ENCODE data around the gene CETN3.

CETN3 gene

GRCh38 chr5:90386099-90386710 lies 23.4 kb downstream of the CETN3 start:
- H3K27ac ChIP-seq (ENCODE audit: poor library complexity, severe bottlenecking) = no peak overlapping the region
- TF ChIP-seq, protein P1, sequence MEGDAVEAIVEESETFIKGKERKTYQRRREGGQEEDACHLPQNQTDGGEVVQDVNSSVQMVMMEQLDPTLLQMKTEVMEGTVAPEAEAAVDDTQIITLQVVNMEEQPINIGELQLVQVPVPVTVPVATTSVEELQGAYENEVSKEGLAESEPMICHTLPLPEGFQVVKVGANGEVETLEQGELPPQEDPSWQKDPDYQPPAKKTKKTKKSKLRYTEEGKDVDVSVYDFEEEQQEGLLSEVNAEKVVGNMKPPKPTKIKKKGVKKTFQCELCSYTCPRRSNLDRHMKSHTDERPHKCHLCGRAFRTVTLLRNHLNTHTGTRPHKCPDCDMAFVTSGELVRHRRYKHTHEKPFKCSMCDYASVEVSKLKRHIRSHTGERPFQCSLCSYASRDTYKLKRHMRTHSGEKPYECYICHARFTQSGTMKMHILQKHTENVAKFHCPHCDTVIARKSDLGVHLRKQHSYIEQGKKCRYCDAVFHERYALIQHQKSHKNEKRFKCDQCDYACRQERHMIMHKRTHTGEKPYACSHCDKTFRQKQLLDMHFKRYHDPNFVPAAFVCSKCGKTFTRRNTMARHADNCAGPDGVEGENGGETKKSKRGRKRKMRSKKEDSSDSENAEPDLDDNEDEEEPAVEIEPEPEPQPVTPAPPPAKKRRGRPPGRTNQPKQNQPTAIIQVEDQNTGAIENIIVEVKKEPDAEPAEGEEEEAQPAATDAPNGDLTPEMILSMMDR (IDR thresholded peaks at IDR 0.05; ENCODE audit: poor library complexity, severe bottlenecking) = peak; percentile 90
- H3K27me3 ChIP-seq (ENCODE audit: insufficient read depth, poor library complexity, severe bottlenecking) = no peaks in the 10 kb centered on the region
- H3K36me3 ChIP-seq (ENCODE audit: low read depth) = no peaks in the 10 kb centered on the region
- H3K4me3 ChIP-seq (ENCODE audit: severe bottlenecking) = no peak overlapping the region
- no peaks in the 10 kb centered on the region for H3K9me3 ChIP-seq (ENCODE audit: severe bottlenecking)
- no peaks in the 10 kb centered on the region for H3K4me1 ChIP-seq (ENCODE audit: insufficient read depth, poor library complexity, severe bottlenecking)
- ATAC-seq (ENCODE audit: low read depth) = no peak
- DNase-seq (ENCODE audit: low spot score) = no peak

DNA sequence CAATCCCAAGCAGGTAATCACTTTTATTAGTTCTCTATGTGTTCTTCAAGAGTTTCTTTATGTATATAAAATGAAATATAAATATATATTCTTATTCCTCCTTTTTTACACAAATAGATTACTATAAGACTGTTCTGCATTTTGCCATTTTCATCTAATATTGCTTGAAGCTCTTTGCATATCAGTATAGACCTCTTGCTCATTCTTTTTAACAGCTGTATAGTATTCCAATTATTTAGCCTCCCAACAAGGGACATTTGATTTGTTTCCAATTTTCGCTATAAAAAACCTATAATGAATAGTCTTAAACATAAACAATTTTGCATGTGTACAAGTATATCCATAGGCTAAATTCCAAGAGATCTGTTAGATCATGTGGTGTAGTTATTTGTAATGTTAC lies 25.2 kb downstream of the CETN3 start:
- no peak overlapping the region for H3K27ac ChIP-seq (ENCODE audit: poor library complexity, severe bottlenecking)
- no peaks in the 10 kb centered on the region for H3K9me3 ChIP-seq (ENCODE audit: severe bottlenecking)
- H3K4me3 ChIP-seq (ENCODE audit: severe bottlenecking) = no peak overlapping the region
- no peaks in the 10 kb centered on the region for H3K27me3 ChIP-seq (ENCODE audit: insufficient read depth, poor library complexity, severe bottlenecking)
- DNase-seq (ENCODE audit: low spot score) (no peak), ATAC-seq (ENCODE audit: low read depth) (no peak)
- no peaks in the 10 kb centered on the region for H3K36me3 ChIP-seq (ENCODE audit: low read depth)
- no peaks in the 10 kb centered on the region for H3K4me1 ChIP-seq (ENCODE audit: insufficient read depth, poor library complexity, severe bottlenecking)
- TF ChIP-seq, protein P1 (IDR thresholded peaks at IDR 0.05; ENCODE audit: poor library complexity, severe bottlenecking) = no peak

GRCh38 chr5:90383903-90384302 lies 25.7 kb downstream of the CETN3 start:
- no peak overlapping the region for H3K4me3 ChIP-seq (ENCODE audit: severe bottlenecking)
- H3K27ac ChIP-seq (ENCODE audit: poor library complexity, severe bottlenecking) = no peak overlapping the region
- DNase-seq (ENCODE audit: low spot score) (no peak), ATAC-seq (ENCODE audit: low read depth) (no peak)
- H3K9me3 ChIP-seq (ENCODE audit: severe bottlenecking) = no peaks in the 10 kb centered on the region
- TF ChIP-seq, protein P1 (IDR thresholded peaks at IDR 0.05; ENCODE audit: poor library complexity, severe bottlenecking) = no peak
- no peaks in the 10 kb centered on the region for H3K4me1 ChIP-seq (ENCODE audit: insufficient read depth, poor library complexity, severe bottlenecking)
- H3K36me3 ChIP-seq (ENCODE audit: low read depth) = no peaks in the 10 kb centered on the region
- no peaks in the 10 kb centered on the region for H3K27me3 ChIP-seq (ENCODE audit: insufficient read depth, poor library complexity, severe bottlenecking)

DNA sequence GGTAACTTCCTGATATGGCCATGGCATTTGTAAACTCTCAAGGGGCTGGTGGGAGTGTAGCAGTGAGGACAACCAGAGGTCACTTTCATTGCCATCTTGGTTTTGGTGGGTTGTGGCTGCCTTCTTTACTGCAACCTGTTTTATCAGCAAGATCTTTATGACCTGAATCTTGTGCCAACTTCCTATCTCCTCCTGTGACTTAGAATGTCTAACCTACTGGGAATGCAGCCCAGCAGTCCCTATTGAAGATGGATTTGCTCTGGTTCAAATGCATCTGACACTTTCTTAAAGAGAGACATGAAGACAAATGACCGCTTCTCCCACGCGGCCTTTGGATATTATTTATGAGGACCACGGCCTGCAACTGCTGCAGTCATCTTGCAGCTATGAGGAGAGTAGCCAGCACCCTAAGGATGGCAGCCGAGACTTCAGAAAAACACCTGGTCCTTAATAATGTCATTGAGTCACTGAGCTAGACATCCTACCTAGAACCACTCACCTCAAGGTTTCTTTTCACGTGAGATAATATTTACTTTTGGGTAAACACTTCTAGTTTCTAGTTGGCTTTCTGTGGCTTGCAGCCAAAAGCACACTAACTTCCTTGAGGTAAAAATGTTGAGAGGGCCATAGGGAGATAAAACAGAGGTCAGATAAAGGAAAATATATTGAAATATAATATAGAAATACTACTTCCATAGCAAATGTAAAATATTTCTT lies 28.2 kb downstream of the CETN3 start:
- H3K36me3 ChIP-seq (ENCODE audit: low read depth) = no peaks in the 10 kb centered on the region
- H3K27ac ChIP-seq (ENCODE audit: poor library complexity, severe bottlenecking) = no peak overlapping the region
- H3K9me3 ChIP-seq (ENCODE audit: severe bottlenecking) = no peaks in the 10 kb centered on the region
- ATAC-seq (ENCODE audit: low read depth) (no peak), DNase-seq (ENCODE audit: low spot score) (no peak)
- H3K27me3 ChIP-seq (ENCODE audit: insufficient read depth, poor library complexity, severe bottlenecking) = peaks cover 5% of the 10 kb centered on the region
- TF ChIP-seq, protein P1 (IDR thresholded peaks at IDR 0.05; ENCODE audit: poor library complexity, severe bottlenecking) = no peak
- no peaks in the 10 kb centered on the region for H3K4me1 ChIP-seq (ENCODE audit: insufficient read depth, poor library complexity, severe bottlenecking)
- H3K4me3 ChIP-seq (ENCODE audit: severe bottlenecking) = no peak overlapping the region

DNA sequence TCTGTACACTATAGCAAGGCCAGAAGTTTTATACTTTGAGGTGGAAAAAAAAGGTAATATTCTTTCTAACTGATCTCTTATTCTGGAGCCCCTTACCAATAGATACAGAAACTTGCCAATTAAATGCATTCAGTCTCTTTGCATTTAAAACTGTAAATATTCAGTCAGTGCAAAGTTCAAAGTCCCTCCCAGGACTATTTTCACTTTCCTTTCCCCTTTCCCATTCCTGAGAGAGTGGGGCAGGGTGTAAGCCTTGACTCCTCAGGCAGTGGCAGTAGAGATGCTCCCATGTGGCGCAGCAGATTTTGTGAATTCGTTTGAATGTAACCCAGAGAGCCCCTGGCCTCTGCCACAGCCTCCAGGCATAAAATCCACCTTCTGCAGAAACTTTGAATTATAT lies 29.9 kb downstream of the CETN3 start:
- Histone ChIP-seq H3K36me3 (ENCODE audit: low read depth) (no peaks in the 10 kb centered on the region), H3K27me3 (ENCODE audit: insufficient read depth, poor library complexity, severe bottlenecking) (peaks cover 5% of the 10 kb centered on the region), H3K4me1 (ENCODE audit: insufficient read depth, poor library complexity, severe bottlenecking) (no peaks in the 10 kb centered on the region), H3K9me3 (ENCODE audit: severe bottlenecking) (no peaks in the 10 kb centered on the region), H3K4me3 (ENCODE audit: severe bottlenecking) (no peak overlapping the region), H3K27ac (ENCODE audit: poor library complexity, severe bottlenecking) (no peak overlapping the region)
- no peak for DNase-seq (ENCODE audit: low spot score)
- TF ChIP-seq, protein P1 (IDR thresholded peaks at IDR 0.05; ENCODE audit: poor library complexity, severe bottlenecking) = no peak
- ATAC-seq (ENCODE audit: low read depth) = no peak

All from RWPE2 (cell line).